Parathyroid adenoma (tissue), 2 donors: ENCODE data around the gene SLC5A6.

Experiments used
- H2AFZ ChIP-seq: fragments of 300-600 bp; sonication (generic); one replicate; pipeline ENCODE4 v1.7.0; 2017; ENCODE audit warnings: antibody characterized with exemption, mild to moderate bottlenecking
- H3K27ac ChIP-seq: fragments of 300-600 bp; sonication (generic); one replicate; pipeline ENCODE4 v1.7.0; 2017
- H3K27me3 ChIP-seq: fragments of 300-600 bp; sonication (generic); one replicate; pipeline ENCODE4 v1.7.0; 2017; ENCODE audit warnings: low read length; ENCODE audit not compliant: control insufficient read depth, insufficient read depth
- H3K36me3 ChIP-seq: fragments of 300-600 bp; sonication (generic); one replicate; pipeline ENCODE4 v1.7.0; 2017; ENCODE audit warnings: low read length; ENCODE audit not compliant: control insufficient read depth, insufficient read depth
- H3K4me1 ChIP-seq: fragments of 300-600 bp; sonication (generic); one replicate; pipeline ENCODE4 v1.7.0; 2017; ENCODE audit warnings: control low read depth
- H3K4me2 ChIP-seq: fragments of 300-600 bp; sonication (generic); one replicate; pipeline ENCODE4 v1.7.0; 2017; ENCODE audit warnings: low read length
- H3K4me3 ChIP-seq: fragments of 300-600 bp; sonication (generic); one replicate; pipeline ENCODE4 v1.7.0; 2017; ENCODE audit warnings: low read depth, low read length
- H3K79me2 ChIP-seq: fragments of 300-600 bp; sonication (generic); one replicate; pipeline ENCODE4 v1.7.0; 2017; ENCODE audit warnings: control low read depth
- H3K9ac ChIP-seq: fragments of 300-600 bp; sonication (generic); one replicate; pipeline ENCODE4 v1.7.0; 2017; ENCODE audit warnings: mild to moderate bottlenecking
- H3K9me3 ChIP-seq: fragments of 300-600 bp; sonication (generic); one replicate; pipeline ENCODE4 v1.7.0; 2017; ENCODE audit warnings: low read length; ENCODE audit not compliant: control insufficient read depth
- TF ChIP-seq, protein P1 (sequence below): fragments of 300-600 bp; sonication (generic); IDR thresholded peaks from one replicate; pipeline ENCODE4 v1.7.0; 2017; ENCODE audit warnings: antibody characterized with exemption, mild to moderate bottlenecking
- donor health status: primary hyperparathyroidism.

The SLC5A6 gene

GRCh38 chr2:27170581-27171337 lies 41.3 kb downstream of the SLC5A6 start:
- Histone ChIP-seq H2AFZ (no peak overlapping the region), H3K4me3 (no peak overlapping the region), H3K9ac (no peak overlapping the region), H3K4me2 (no peak overlapping the region), H3K9me3 (no peaks in the 10 kb centered on the region), H3K36me3 (no peaks in the 10 kb centered on the region), H3K4me1 (no peaks in the 10 kb centered on the region), H3K27ac (no peak overlapping the region), H3K79me2 (no peaks in the 10 kb centered on the region), H3K27me3 (no peaks in the 10 kb centered on the region)
- TF ChIP-seq, protein P1, sequence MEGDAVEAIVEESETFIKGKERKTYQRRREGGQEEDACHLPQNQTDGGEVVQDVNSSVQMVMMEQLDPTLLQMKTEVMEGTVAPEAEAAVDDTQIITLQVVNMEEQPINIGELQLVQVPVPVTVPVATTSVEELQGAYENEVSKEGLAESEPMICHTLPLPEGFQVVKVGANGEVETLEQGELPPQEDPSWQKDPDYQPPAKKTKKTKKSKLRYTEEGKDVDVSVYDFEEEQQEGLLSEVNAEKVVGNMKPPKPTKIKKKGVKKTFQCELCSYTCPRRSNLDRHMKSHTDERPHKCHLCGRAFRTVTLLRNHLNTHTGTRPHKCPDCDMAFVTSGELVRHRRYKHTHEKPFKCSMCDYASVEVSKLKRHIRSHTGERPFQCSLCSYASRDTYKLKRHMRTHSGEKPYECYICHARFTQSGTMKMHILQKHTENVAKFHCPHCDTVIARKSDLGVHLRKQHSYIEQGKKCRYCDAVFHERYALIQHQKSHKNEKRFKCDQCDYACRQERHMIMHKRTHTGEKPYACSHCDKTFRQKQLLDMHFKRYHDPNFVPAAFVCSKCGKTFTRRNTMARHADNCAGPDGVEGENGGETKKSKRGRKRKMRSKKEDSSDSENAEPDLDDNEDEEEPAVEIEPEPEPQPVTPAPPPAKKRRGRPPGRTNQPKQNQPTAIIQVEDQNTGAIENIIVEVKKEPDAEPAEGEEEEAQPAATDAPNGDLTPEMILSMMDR: no peak

GRCh38 chr2:27164960-27165763 lies 46.9 kb downstream of the SLC5A6 start:
- H3K4me3 ChIP-seq: no peak overlapping the region
- no peaks in the 10 kb centered on the region for H3K9me3 ChIP-seq
- no peak overlapping the region for H3K27ac ChIP-seq
- no peak overlapping the region for H3K4me2 ChIP-seq
- no peaks in the 10 kb centered on the region for H3K27me3 ChIP-seq
- no peak overlapping the region for H2AFZ ChIP-seq
- TF ChIP-seq, protein P1: no peak
- no peaks in the 10 kb centered on the region for H3K79me2 ChIP-seq
- no peaks in the 10 kb centered on the region for H3K36me3 ChIP-seq
- H3K9ac ChIP-seq: no peak overlapping the region
- H3K4me1 ChIP-seq: no peaks in the 10 kb centered on the region

- H3K27ac ChIP-seq: no peak overlapping the region
These were observed 49.6 kb downstream of the SLC5A6 start for GRCh38 chr2:27162151-27163121.

DNA sequence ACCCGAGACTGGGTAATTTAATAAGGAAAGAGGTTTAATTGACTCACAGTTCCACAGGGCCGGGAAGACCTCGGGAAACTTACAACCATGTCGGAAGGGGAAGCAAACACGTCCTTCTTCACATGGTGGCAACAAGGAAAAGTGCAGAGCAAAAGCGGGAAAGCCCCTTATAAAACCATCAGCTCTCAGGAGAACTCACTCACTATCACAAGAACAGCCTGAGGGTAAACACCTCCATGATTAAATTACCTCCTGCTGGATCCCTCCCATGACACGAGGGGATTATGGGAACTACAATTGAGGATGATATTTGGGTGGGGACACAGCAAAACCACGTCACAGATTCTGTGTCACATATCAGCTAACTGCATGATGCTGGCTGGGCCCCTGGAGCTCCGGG lies 51.9 kb downstream of the SLC5A6 start:
- Histone ChIP-seq H3K4me1 (no peaks in the 10 kb centered on the region), H3K79me2 (no peaks in the 10 kb centered on the region), H3K36me3 (no peaks in the 10 kb centered on the region), H3K4me3 (no peak overlapping the region), H2AFZ (no peak overlapping the region), H3K27me3 (no peaks in the 10 kb centered on the region), H3K27ac (no peak overlapping the region), H3K9me3 (no peaks in the 10 kb centered on the region), H3K4me2 (no peak overlapping the region), H3K9ac (no peak overlapping the region)
- TF ChIP-seq, protein P1: no peak

More at GRCh38 chr2:27162151-27163121, 49.6 kb downstream of the SLC5A6 start:
- H3K4me1 ChIP-seq: no peaks in the 10 kb centered on the region
- H3K27me3 ChIP-seq: no peaks in the 10 kb centered on the region
- no peak overlapping the region for H3K4me2 ChIP-seq
- H3K9ac ChIP-seq: no peak overlapping the region
- H3K4me3 ChIP-seq: no peak overlapping the region
- no peaks in the 10 kb centered on the region for H3K36me3 ChIP-seq
- H2AFZ ChIP-seq: no peak overlapping the region
- TF ChIP-seq, protein P1: no peak
- H3K9me3 ChIP-seq: no peaks in the 10 kb centered on the region
- H3K79me2 ChIP-seq: no peaks in the 10 kb centered on the region
